ENCODE data around the gene PPP1R27. TPM values are rescaled to one million over a fixed set of nuclear protein-coding genes. Genes with fewer than 3 reads are reported as not detected.

Gene PPP1R27
- total and polyA plus RNA-seq, 11 donors: not detected

- WGBS, 4 donors: 78 to 84% (median 81%) methylated on average over 9 of the region's 9 CpGs
- H3K36me3 ChIP-seq: no peaks in the 10 kb centered on the region
Measured at GRCh38 chr17:81802048-81802758, 32.6 kb downstream of the PPP1R27 start.

GRCh38 chr17:81801327-81801726 is 33.5 kb downstream of the PPP1R27 start:
- H3K27ac ChIP-seq: no peak overlapping the region
- ATAC-seq (no peak), DNase-seq (no peak)
- no peaks in the 10 kb centered on the region for H3K9me3 ChIP-seq
- WGBS, 4 donors: 84 to 92% (median 88%) methylated on average over 9 of the region's 9 CpGs
- H3K36me3 ChIP-seq: no peaks in the 10 kb centered on the region
- TF ChIP-seq POLR2A (IDR thresholded peaks at IDR 0.05): no peak
- TF ChIP-seq, protein P1, sequence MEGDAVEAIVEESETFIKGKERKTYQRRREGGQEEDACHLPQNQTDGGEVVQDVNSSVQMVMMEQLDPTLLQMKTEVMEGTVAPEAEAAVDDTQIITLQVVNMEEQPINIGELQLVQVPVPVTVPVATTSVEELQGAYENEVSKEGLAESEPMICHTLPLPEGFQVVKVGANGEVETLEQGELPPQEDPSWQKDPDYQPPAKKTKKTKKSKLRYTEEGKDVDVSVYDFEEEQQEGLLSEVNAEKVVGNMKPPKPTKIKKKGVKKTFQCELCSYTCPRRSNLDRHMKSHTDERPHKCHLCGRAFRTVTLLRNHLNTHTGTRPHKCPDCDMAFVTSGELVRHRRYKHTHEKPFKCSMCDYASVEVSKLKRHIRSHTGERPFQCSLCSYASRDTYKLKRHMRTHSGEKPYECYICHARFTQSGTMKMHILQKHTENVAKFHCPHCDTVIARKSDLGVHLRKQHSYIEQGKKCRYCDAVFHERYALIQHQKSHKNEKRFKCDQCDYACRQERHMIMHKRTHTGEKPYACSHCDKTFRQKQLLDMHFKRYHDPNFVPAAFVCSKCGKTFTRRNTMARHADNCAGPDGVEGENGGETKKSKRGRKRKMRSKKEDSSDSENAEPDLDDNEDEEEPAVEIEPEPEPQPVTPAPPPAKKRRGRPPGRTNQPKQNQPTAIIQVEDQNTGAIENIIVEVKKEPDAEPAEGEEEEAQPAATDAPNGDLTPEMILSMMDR (IDR thresholded peaks at IDR 0.05): no peak
- intact Hi-C loops (cut with DNase I): no loop called here
- peaks cover 22 to 61% (median 45%) of the 10 kb centered on the region in 9 donors for H3K27me3 ChIP-seq
- peaks cover 0 to 21% (median 1%) of the 10 kb centered on the region in 12 donors for H3K4me1 ChIP-seq
- H3K4me3 ChIP-seq: no peak overlapping the region

More at GRCh38 chr17:81802048-81802758, 32.6 kb downstream of the PPP1R27 start:
- H3K27ac ChIP-seq: no peak overlapping the region
- TF ChIP-seq, protein P1 (IDR thresholded peaks at IDR 0.05): no peak
- no peak for TF ChIP-seq POLR2A (IDR thresholded peaks at IDR 0.05)
- no peaks in the 10 kb centered on the region for H3K9me3 ChIP-seq
- peaks cover 0 to 21% (median 1%) of the 10 kb centered on the region in 12 donors for H3K4me1 ChIP-seq
- ATAC-seq (no peak), DNase-seq (no peak)
- intact Hi-C loops (cut with DNase I): no loop called here
- H3K4me3 ChIP-seq: no peak overlapping the region
- H3K27me3 ChIP-seq: peaks cover 22 to 70% (median 52%) of the 10 kb centered on the region in 9 donors

GRCh38 chr17:81794509-81794908 is 40.3 kb downstream of the PPP1R27 start:
- no peaks in the 10 kb centered on the region for H3K9me3 ChIP-seq
- ATAC-seq: peak in 1 of 4 donors; percentile 39
- H3K27me3 ChIP-seq: peaks cover 0 to 19% (median 0%) of the 10 kb centered on the region in 9 donors
- WGBS, 4 donors: 42 to 49% (median 45%) methylated on average over 5 to 8 of the region's 8 CpGs
- TF ChIP-seq, protein P1 (IDR thresholded peaks at IDR 0.05): no peak
- no peak for TF ChIP-seq POLR2A (IDR thresholded peaks at IDR 0.05)
- DNase-seq: no peak
- no peaks in the 10 kb centered on the region for H3K4me1 ChIP-seq
- H3K4me3 ChIP-seq: no peak overlapping the region
- intact Hi-C loops (cut with DNase I): no loop called here
- H3K36me3 ChIP-seq: no peaks in the 10 kb centered on the region
- H3K27ac ChIP-seq: no peak overlapping the region

GRCh38 chr17:81794074-81794476 is 40.8 kb downstream of the PPP1R27 start:
- no peak for DNase-seq
- TF ChIP-seq, protein P1 (IDR thresholded peaks at IDR 0.05): no peak
- no peak for TF ChIP-seq POLR2A (IDR thresholded peaks at IDR 0.05)
- WGBS, 4 donors: 83 to 95% (median 89%) methylated on average over 3 of the region's 3 CpGs
- no peak overlapping the region for H3K27ac ChIP-seq
- H3K4me3 ChIP-seq: no peak overlapping the region
- no peaks in the 10 kb centered on the region for H3K9me3 ChIP-seq
- intact Hi-C loops (cut with DNase I): no loop called here
- H3K27me3 ChIP-seq: peaks cover 0 to 19% (median 0%) of the 10 kb centered on the region in 9 donors
- H3K4me1 ChIP-seq: no peaks in the 10 kb centered on the region
- H3K36me3 ChIP-seq: no peaks in the 10 kb centered on the region
- ATAC-seq: peak in 1 of 4 donors; percentile 34

Data from heart left ventricle (tissue), 16 donors.